Measurements from ENCODE around the gene SFXN4. TPM values are rescaled to one million over a fixed set of nuclear protein-coding genes. Genes with fewer than 3 reads are reported as not detected.

SFXN4 gene
- total and polyA plus RNA-seq, 4 donors = 12.4 to 34.1 (median 24.1) TPM

DNA sequence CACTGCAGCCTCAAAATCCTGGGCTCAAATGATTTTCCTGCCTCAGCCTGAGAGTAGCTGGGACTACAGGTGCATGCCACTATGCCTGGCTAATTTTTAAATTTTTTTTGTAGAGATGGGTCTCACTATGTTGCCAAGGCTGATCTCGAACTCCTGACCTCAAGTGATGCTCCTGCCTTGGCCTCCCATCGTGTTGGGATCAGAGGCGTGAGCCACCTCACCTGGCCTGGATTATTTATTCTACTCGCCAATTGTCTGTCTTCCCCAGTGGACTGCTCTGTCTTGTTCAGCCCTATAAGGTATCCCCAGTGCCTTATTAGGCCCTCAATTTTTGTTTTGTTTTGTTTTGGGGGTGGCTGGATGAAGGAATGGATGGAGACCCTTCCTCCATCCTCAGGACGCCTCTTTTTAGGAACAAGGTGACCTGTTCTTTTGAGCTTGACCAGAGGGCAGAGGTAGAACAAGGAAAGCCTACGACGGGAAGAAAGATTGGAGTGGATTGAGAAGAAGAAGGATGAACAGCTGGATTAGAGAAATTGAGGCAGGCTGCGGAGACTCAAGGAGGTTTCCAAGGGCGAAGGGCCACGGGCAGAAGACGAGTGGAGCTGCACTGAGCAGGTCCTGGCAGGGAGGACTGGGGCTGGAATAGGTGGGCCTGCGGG lies 62.1 kb downstream of the SFXN4 start (continued):
- TF ChIP-seq, protein P1, sequence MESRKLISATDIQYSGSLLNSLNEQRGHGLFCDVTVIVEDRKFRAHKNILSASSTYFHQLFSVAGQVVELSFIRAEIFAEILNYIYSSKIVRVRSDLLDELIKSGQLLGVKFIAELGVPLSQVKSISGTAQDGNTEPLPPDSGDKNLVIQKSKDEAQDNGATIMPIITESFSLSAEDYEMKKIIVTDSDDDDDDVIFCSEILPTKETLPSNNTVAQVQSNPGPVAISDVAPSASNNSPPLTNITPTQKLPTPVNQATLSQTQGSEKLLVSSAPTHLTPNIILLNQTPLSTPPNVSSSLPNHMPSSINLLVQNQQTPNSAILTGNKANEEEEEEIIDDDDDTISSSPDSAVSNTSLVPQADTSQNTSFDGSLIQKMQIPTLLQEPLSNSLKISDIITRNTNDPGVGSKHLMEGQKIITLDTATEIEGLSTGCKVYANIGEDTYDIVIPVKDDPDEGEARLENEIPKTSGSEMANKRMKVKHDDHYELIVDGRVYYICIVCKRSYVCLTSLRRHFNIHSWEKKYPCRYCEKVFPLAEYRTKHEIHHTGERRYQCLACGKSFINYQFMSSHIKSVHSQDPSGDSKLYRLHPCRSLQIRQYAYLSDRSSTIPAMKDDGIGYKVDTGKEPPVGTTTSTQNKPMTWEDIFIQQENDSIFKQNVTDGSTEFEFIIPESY (IDR thresholded peaks at IDR 0.05) = no peak
- TF ChIP-seq, protein P2, sequence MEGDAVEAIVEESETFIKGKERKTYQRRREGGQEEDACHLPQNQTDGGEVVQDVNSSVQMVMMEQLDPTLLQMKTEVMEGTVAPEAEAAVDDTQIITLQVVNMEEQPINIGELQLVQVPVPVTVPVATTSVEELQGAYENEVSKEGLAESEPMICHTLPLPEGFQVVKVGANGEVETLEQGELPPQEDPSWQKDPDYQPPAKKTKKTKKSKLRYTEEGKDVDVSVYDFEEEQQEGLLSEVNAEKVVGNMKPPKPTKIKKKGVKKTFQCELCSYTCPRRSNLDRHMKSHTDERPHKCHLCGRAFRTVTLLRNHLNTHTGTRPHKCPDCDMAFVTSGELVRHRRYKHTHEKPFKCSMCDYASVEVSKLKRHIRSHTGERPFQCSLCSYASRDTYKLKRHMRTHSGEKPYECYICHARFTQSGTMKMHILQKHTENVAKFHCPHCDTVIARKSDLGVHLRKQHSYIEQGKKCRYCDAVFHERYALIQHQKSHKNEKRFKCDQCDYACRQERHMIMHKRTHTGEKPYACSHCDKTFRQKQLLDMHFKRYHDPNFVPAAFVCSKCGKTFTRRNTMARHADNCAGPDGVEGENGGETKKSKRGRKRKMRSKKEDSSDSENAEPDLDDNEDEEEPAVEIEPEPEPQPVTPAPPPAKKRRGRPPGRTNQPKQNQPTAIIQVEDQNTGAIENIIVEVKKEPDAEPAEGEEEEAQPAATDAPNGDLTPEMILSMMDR (IDR thresholded peaks at IDR 0.05; ENCODE audit: low read depth, low read length, missing input control) = no peak
- TF ChIP-seq HNF4G (IDR thresholded peaks at IDR 0.05) (no peak), YY1 (IDR thresholded peaks at IDR 0.05) (no peak)

DNA sequence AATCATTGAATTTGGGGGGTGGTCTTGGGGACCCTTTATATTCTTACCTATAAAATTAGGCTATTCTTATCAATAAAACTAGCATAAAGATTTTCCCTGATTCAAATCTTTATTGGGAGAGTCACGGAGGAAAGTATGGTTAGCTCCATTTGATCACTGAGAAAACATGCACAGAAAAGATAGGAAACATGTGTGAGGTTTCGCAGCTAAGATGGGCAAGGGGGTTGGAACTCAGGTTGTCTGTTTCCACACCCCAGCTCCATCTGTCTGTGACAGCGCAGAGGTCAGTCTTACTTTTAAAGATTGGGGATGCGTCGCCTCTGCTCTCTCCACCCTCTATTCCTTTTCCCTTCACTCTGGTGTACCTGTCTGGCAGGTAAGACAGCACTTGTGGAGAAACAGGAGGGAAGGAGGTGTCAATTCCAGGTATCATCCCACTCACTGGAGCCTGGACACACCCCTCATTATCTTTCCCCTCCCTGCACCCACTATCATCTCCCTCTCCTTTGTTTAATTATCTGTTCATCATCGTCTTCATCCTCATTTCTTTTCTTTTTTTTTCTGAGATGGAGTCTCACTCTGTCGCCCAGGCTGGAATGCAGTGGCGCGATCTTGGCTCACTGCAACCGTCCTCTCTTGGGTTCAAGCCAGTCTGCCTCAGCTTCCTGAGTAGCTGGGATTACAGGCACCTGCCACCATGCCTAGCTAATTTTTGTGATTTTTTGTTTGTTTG lies 64.0 kb downstream of the SFXN4 start:
- Histone ChIP-seq H3K9me3 (ENCODE audit: control insufficient read depth in 4 of 4, low read length in 3 of 4) (no peaks in the 10 kb centered on the region), H3K4me1 (ENCODE audit: control insufficient read depth in 4 of 4, insufficient read depth in 4 of 4, low read length in 3 of 4) (peaks cover 0 to 12% (median 9%) of the 10 kb centered on the region in 4 donors), H3K36me3 (ENCODE audit: control insufficient read depth in 4 of 4, insufficient read depth in 3 of 4, low read depth in 1 of 4, low read length in 3 of 4) (no peaks in the 10 kb centered on the region), H3K27ac (ENCODE audit: low read depth in 1 of 2, low read length in 2 of 2) (no peak overlapping the region), H3K9ac (ENCODE audit: low read depth in 1 of 2, low read length in 2 of 2) (no peak overlapping the region), H3K4me3 (ENCODE audit: low read depth in 1 of 3, low read length in 3 of 3) (no peak overlapping the region), H3K27me3 (ENCODE audit: control insufficient read depth in 4 of 4, insufficient read depth in 4 of 4, low read length in 3 of 4) (no peaks in the 10 kb centered on the region)
- TF ChIP-seq RXRA (IDR thresholded peaks at IDR 0.05) (no peak), FOXA2 (IDR thresholded peaks at IDR 0.05) (no peak)
- 88% methylated on average over 10 of the region's 10 CpGs for WGBS
- no peak for DNase-seq (ENCODE audit: low spot score)

DNA sequence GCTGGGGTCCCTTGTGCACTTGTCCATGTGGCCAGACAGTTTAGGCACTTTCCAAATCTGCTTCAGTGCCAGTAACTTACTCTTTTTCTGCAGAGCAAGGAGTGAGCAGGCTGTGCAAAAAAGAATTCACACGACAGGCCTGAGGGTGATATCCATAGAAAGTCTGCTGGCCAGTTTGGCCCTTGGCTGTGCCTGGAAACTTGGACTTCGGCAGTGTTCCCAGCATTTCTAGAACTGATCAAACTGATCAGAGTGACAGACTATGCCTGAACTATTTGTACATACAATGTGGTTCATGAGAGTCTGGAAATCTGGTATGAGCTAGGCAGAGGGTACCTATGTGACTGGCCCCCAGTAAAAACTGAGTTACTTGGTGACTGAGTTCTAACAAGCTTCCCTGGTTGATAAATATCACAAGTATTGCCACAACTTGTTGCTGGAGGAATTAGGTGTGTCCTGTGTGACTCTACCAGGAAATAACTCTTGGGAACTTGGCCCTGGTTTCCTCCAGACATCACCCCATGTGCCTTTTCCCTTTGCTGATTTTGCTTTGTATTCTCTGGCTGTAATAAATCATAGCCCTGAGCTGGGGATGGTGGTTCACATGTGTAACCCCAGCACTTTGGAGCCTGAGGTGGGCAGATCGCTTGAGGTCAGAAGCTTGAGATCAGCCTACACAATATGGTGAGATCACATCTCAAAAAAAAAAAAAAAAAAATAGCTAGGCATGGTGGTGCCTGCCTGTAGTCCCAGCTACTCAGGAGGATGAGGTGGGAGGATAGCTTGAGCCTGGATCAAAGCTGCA lies 64.9 kb downstream of the SFXN4 start:
- H3K27ac ChIP-seq (ENCODE audit: low read depth in 1 of 2, low read length in 2 of 2) = no peak overlapping the region
- H3K4me1 ChIP-seq (ENCODE audit: control insufficient read depth in 4 of 4, insufficient read depth in 4 of 4, low read length in 3 of 4) = peaks cover 0 to 12% (median 9%) of the 10 kb centered on the region in 4 donors
- H3K27me3 ChIP-seq (ENCODE audit: control insufficient read depth in 4 of 4, insufficient read depth in 4 of 4, low read length in 3 of 4) = no peaks in the 10 kb centered on the region
- WGBS = 68% methylated on average over 3 of the region's 3 CpGs
- no peaks in the 10 kb centered on the region for H3K9me3 ChIP-seq (ENCODE audit: control insufficient read depth in 4 of 4, low read length in 3 of 4)
- TF ChIP-seq, protein P2 (IDR thresholded peaks at IDR 0.05; ENCODE audit: low read depth, low read length, missing input control) = no peak
- TF ChIP-seq NR2F2 (IDR thresholded peaks at IDR 0.05) = peak; percentile 65
- no peak overlapping the region for H3K9ac ChIP-seq (ENCODE audit: low read depth in 1 of 2, low read length in 2 of 2)
- DNase-seq (ENCODE audit: low spot score) = no peak
- H3K4me3 ChIP-seq (ENCODE audit: low read depth in 1 of 3, low read length in 3 of 3) = no peak overlapping the region
- H3K36me3 ChIP-seq (ENCODE audit: control insufficient read depth in 4 of 4, insufficient read depth in 3 of 4, low read depth in 1 of 4, low read length in 3 of 4) = no peaks in the 10 kb centered on the region
